H1 (cell line): ENCODE results near the gene SMCO1. TPM values are rescaled to one million over a fixed set of nuclear protein-coding genes. Genes with fewer than 3 reads are reported as not detected.
A peak's percentile ranks its signal among the peaks of the same experiment; 100 is the strongest.

Source experiments
- CTCF ChIA-PET: fragments of 300-600 bp; sonication (Branson Sonifier 250); formaldehyde crosslinking; loops from one replicate; lab custom pipeline; 2021; ENCODE audit not compliant: partially characterized antibody; lab: Charles Lee
- POLR2A ChIA-PET: fragments of 300-600 bp; sonication (Branson Sonifier 250); formaldehyde crosslinking; loops from one replicate; lab custom pipeline; 2021; ENCODE audit warnings: inconsistent platforms; ENCODE audit not compliant: partially characterized antibody; lab: Charles Lee
- DNase-seq, 2 experiments: peaks; one replicate each; pipeline versions ENCODE4 v3.0.0 to v3.0.0-alpha.2; 2010 to 2022; ENCODE audit warnings: low spot score in 2 of 2, low read depth in 1 of 2, mixed read lengths in 1 of 2
- FAIRE-seq: peaks from 2 replicates; lab custom pipeline; 2011; peaks lifted over from hg19 to GRCh38; lab: Jason Lieb, UNC
- H2AFZ ChIP-seq: 2 replicates; pipeline ENCODE4 v1.8.1; 2012; ENCODE audit warnings: low read length, inconsistent platforms
- H2AK5ac ChIP-seq: 2 replicates; pipeline ENCODE4 v1.6.1; 2013; ENCODE audit warnings: low read depth, low read length
- H2BK120ac ChIP-seq: replicated peaks from 2 replicates; pipeline ENCODE3; 2013; ENCODE audit warnings: low read depth, low read length, inconsistent platforms
- H2BK12ac ChIP-seq: 2 replicates; pipeline ENCODE4 v1.6.1; 2013; ENCODE audit warnings: low read depth, low read length
- H2BK15ac ChIP-seq: 2 replicates; pipeline ENCODE4 v1.6.1; 2013; ENCODE audit warnings: low read length
- H2BK20ac ChIP-seq: 2 replicates; pipeline ENCODE4 v1.6.1; 2013; ENCODE audit warnings: low read length
- H2BK5ac ChIP-seq: 2 replicates; pipeline ENCODE4 v1.6.1; 2013; ENCODE audit warnings: low read depth, low read length
- H3K14ac ChIP-seq: 2 replicates; pipeline ENCODE4 v1.6.1; 2013; ENCODE audit warnings: inconsistent platforms; ENCODE audit not compliant: insufficient read length
- H3K18ac ChIP-seq: 2 replicates; pipeline ENCODE4 v1.6.1; 2013; ENCODE audit warnings: low read length; ENCODE audit errors: extremely low read depth
- H3K23ac ChIP-seq: 2 replicates; pipeline ENCODE4 v1.6.1; 2013; ENCODE audit warnings: inconsistent platforms; ENCODE audit not compliant: insufficient read length
- H3K23me2 ChIP-seq: 2 replicates; pipeline ENCODE4 v1.6.1; 2013; ENCODE audit warnings: low read depth, low read length
- H3K27ac ChIP-seq: 2 replicates; pipeline ENCODE4 v1.6.1; 2011; ENCODE audit warnings: low read depth, low read length, inconsistent platforms
- H3K27me3 ChIP-seq, 4 experiments: replicated peaks in 1 of 4; 1 replicate in 1 of 4; 2 replicates in 3 of 4; pipeline versions ENCODE4 v1.6.1 to v1.8.1; 2011 to 2013; ENCODE audit warnings: low read length in 3 of 4, mild to moderate bottlenecking in 3 of 4, inconsistent platforms in 2 of 4, mixed read lengths in 2 of 4, moderate library complexity in 1 of 4; ENCODE audit not compliant: control insufficient read depth in 3 of 4, insufficient read depth in 3 of 4; ENCODE audit errors: extremely low read depth in 1 of 4
- H3K36me3 ChIP-seq, 4 experiments: 2 replicates each; pipeline versions ENCODE4 v1.6.1 to v1.8.1; 2011 to 2013; ENCODE audit warnings: mild to moderate bottlenecking in 4 of 4, low read length in 3 of 4, moderate library complexity in 2 of 4, control low read depth in 1 of 4, inconsistent platforms in 1 of 4; ENCODE audit not compliant: insufficient read depth in 4 of 4, control insufficient read depth in 2 of 4
- H3K4ac ChIP-seq: replicated peaks from 2 replicates; pipeline ENCODE3; 2013; ENCODE audit warnings: low read length, low read depth, mixed read lengths, inconsistent platforms; ENCODE audit not compliant: insufficient read length
- H3K4me1 ChIP-seq, 4 experiments: replicated peaks in 1 of 4; 1 replicate in 1 of 4; 2 replicates in 3 of 4; pipeline versions ENCODE4 v1.6.1 to v1.8.1; 2011 to 2013; ENCODE audit warnings: low read length in 3 of 4, inconsistent platforms in 2 of 4, mixed read lengths in 1 of 4; ENCODE audit not compliant: insufficient read depth in 4 of 4, control insufficient read depth in 3 of 4
- H3K4me2 ChIP-seq, 2 experiments: 2 replicates each; pipeline versions ENCODE4 v1.6.1 to v1.8.1; 2011 to 2013; ENCODE audit warnings: low read depth in 2 of 2, low read length in 2 of 2, control low read depth in 1 of 2, inconsistent platforms in 1 of 2, mild to moderate bottlenecking in 1 of 2; ENCODE audit not compliant: insufficient read depth in 1 of 2
- H3K4me3 ChIP-seq, 4 experiments: fragments of 200-600, 300-600 bp in 1 of 4; sonication (generic), shearing (Covaris generic), sonication (Bioruptor Twin) in 1 of 4; 2 replicates each; pipeline versions ENCODE4 v1.5.1 to v1.8.1; 2011 to 2016; ENCODE audit warnings: low read length in 4 of 4, low read depth in 3 of 4, control low read depth in 2 of 4, inconsistent platforms in 2 of 4, mild to moderate bottlenecking in 2 of 4, mixed read lengths in 1 of 4, moderate library complexity in 1 of 4; ENCODE audit not compliant: insufficient read depth in 2 of 4; ENCODE audit errors: extremely low read depth in 1 of 4
- H3K56ac ChIP-seq: replicated peaks from 2 replicates; pipeline ENCODE3; 2013; ENCODE audit warnings: low read depth, mild to moderate bottlenecking, mixed read lengths, low read length, inconsistent platforms; ENCODE audit not compliant: insufficient read length
- H3K79me1 ChIP-seq: 2 replicates; pipeline ENCODE4 v1.6.1; 2013; ENCODE audit warnings: low read depth, low read length, control low read depth
- H3K79me2 ChIP-seq, 2 experiments: 2 replicates each; pipeline versions ENCODE4 v1.6.1 to v1.8.1; 2012 to 2013; ENCODE audit warnings: low read length in 2 of 2, mild to moderate bottlenecking in 2 of 2, inconsistent platforms in 1 of 2; ENCODE audit not compliant: insufficient read depth in 2 of 2, control insufficient read depth in 1 of 2
- H3K9ac ChIP-seq, 4 experiments: replicated peaks in 1 of 4; 1 replicate in 1 of 4; 2 replicates in 3 of 4; pipeline versions ENCODE4 v1.6.1 to v1.8.1; 2011 to 2013; ENCODE audit warnings: low read depth in 3 of 4, low read length in 3 of 4, control low read depth in 2 of 4, mild to moderate bottlenecking in 2 of 4, moderate library complexity in 2 of 4, inconsistent platforms in 1 of 4; ENCODE audit errors: extremely low read depth in 1 of 4
- H3K9me3 ChIP-seq, 2 experiments: 2 replicates each; pipeline versions ENCODE4 v1.6.1 to v1.8.1; 2012 to 2013; ENCODE audit warnings: mild to moderate bottlenecking in 2 of 2, moderate library complexity in 2 of 2, control low read depth in 1 of 2, inconsistent platforms in 1 of 2, low read depth in 1 of 2, low read length in 1 of 2, mixed read lengths in 1 of 2; ENCODE audit not compliant: insufficient read depth in 2 of 2
- H4K20me1 ChIP-seq, 2 experiments: replicated peaks in 1 of 2; 2 replicates each; pipeline versions ENCODE3 to v1.8.1; 2011 to 2013; ENCODE audit warnings: inconsistent platforms in 2 of 2, low read length in 2 of 2, mild to moderate bottlenecking in 1 of 2; ENCODE audit not compliant: insufficient read depth in 2 of 2, control insufficient read depth in 1 of 2
- H4K5ac ChIP-seq: 2 replicates; pipeline ENCODE4 v1.6.1; 2013; ENCODE audit warnings: low read length, low read depth, mixed read lengths, inconsistent platforms; ENCODE audit not compliant: insufficient read length
- H4K8ac ChIP-seq: 2 replicates; pipeline ENCODE4 v1.8.0; 2013; ENCODE audit warnings: mild to moderate bottlenecking, moderate library complexity, low read length, inconsistent platforms; ENCODE audit not compliant: insufficient read depth; ENCODE audit errors: extremely low read depth
- H4K91ac ChIP-seq: replicated peaks from 2 replicates; pipeline ENCODE3; 2013; ENCODE audit warnings: low read length, mixed read lengths, inconsistent platforms; ENCODE audit not compliant: insufficient read length
- ASH2L ChIP-seq: fragments of 200-600, 300-600 bp; sonication (generic); IDR thresholded peaks from one replicate; pipeline ENCODE4 v1.7.1; 2017; ENCODE audit warnings: low read length
- CREB1 ChIP-seq: IDR thresholded peaks from 2 replicates; pipeline ENCODE4 v1.6.1; 2012; ENCODE audit warnings: inconsistent platforms
- CTBP2 ChIP-seq: IDR thresholded peaks from 2 replicates; pipeline ENCODE4 v1.7.0; 2011; ENCODE audit warnings: borderline replicate concordance, mild to moderate bottlenecking, moderate library complexity, mixed read lengths, low read length; ENCODE audit not compliant: insufficient read depth, insufficient read length
- EP300 ChIP-seq, 2 experiments: IDR thresholded peaks; 1 replicate in 1 of 2; 2 replicates in 1 of 2; pipeline ENCODE4 v1.6.1; 2011 to 2012; ENCODE audit warnings: low read depth in 2 of 2, low read length in 2 of 2, mild to moderate bottlenecking in 2 of 2, borderline replicate concordance in 1 of 2, inconsistent platforms in 1 of 2, moderate library complexity in 1 of 2
- POLR2A ChIP-seq, 2 experiments: IDR thresholded peaks; 1 replicate in 1 of 2; 2 replicates in 1 of 2; pipeline ENCODE4 v1.6.1; 2011; ENCODE audit warnings: low read depth in 2 of 2, low read length in 2 of 2, mild to moderate bottlenecking in 2 of 2; ENCODE audit errors: control extremely low read depth in 1 of 2
- RFX5 ChIP-seq: IDR thresholded peaks from 2 replicates; pipeline ENCODE4 v1.6.1; 2011; ENCODE audit warnings: low read depth, low read length, improper control_type of control experiment, borderline replicate concordance
- RNF2 ChIP-seq: fragments of 200-900, 300-1000 bp; sonication (generic); IDR thresholded peaks from 2 replicates; pipeline ENCODE4 v1.7.1; 2016; ENCODE audit warnings: borderline replicate concordance, low read depth, mild to moderate bottlenecking, antibody characterized with exemption, low read length; ENCODE audit not compliant: poor library complexity, severe bottlenecking; ENCODE audit errors: missing control alignments
- SIRT6 ChIP-seq: IDR thresholded peaks from one replicate; pipeline ENCODE4 v1.7.1; 2012; ENCODE audit warnings: low read length, inconsistent platforms
- WGBS, 2 experiments: shearing (Covaris generic) in 1 of 2; methylation state at CpG; one replicate each; pipeline versions ENCODE4 v1.1.6 to v1.1.7; 2013 to 2015; ENCODE audit warnings: low lambda C conversion rate in 2 of 2, mixed read lengths in 2 of 2, inconsistent platforms in 1 of 2, low coverage in 1 of 2, missing lambda C conversion rate in 1 of 2; ENCODE audit not compliant: insufficient replicate concordance in 2 of 2, insufficient coverage in 1 of 2, insufficient read length in 1 of 2; ENCODE audit errors: extremely low coverage in 1 of 2, missing lambda C conversion rate in 1 of 2; 5-methylcytosine and 5-hydroxymethylcytosine counted together
- polyA plus RNA-seq, 7 experiments: library from polyadenylated mRNA; depleted of rRNA in 3 of 7; stranded (reverse) in 5 of 7; unstranded in 2 of 7; fragments of >200 nt in 5 of 7; fragments of 200-250 nt in 2 of 7; gene quantifications; 1 replicate in 5 of 7; 2 replicates in 1 of 7; 4 replicates in 1 of 7; pipeline versions ENCODE4 v1.2.1 to v1.2.3, GENCODE V29; 2011 to 2013; ENCODE audit warnings: missing spikeins in 2 of 7, mixed read lengths in 2 of 7
- total RNA-seq: library from RNA; stranded (reverse); fragmentation: NEBNext Ultra II Directional; extraction: Animal tissue kit (Norgen Biotek cat#: 25700); gene quantifications from 2 replicates; pipeline ENCODE4 v1.2.1, GENCODE V29; 2021
- TF ChIP-seq, protein P1 (sequence below): IDR thresholded peaks from 2 replicates; pipeline ENCODE4 v1.6.1; 2012; ENCODE audit warnings: inconsistent platforms
- TF ChIP-seq, protein P2 (sequence below): IDR thresholded peaks from 2 replicates; pipeline ENCODE4 v1.6.1; 2012; ENCODE audit warnings: inconsistent platforms

SMCO1 gene
- total and polyA plus RNA-seq, 2 of the 8 experiments (the other 6 are each of a cell fraction or from before 2014, with no cell fraction given) = 0.03 TPM; not detected in 1

DNA sequence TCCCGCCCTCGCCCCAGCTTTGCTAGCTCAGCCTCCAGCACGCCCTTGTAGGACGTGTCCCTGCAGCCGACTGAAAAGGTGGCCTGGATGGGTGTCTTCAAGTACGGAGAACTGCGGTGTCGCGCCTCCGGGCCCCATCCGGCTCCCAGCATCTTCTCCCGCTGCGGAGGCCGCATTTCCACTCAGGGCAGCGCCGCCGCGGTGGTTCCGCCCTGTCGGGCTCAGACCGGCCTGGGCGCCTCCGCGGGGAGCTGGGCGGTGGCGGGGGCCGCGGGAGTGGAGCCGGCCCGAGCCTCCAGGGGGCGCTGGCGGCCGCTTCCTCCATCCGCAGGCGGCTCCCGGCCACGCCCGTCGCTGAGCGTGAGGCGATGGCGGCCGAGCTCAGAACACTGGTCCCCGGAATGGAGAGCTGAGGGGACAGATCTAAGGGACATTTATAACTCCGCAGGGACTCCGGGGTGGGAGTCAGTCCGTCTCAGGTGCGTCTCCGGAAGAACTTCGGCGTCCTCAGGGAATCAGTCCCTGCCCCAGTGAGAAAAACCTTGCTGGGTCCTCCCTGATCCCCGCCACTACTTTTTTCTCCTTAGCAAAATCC, 13.6 kb upstream of the SMCO1 start:
- Histone ChIP-seq H3K79me1 (no peaks in the 10 kb centered on the region), H3K4me3 (peak overlapping the region; percentile 50 to 65 (median 54)), H2BK5ac (peak overlapping the region; percentile 88; the same call in 1 of the 2 replicates), H3K4me2 (peak overlapping the region; percentile 54 to 96), H3K9ac (peak overlapping the region in 3 of 4 experiments; percentile 29 to 58 (median 58); a peak in 5 of 7 replicates), H4K91ac (peak overlapping the region; percentile 93), H3K14ac (no peak overlapping the region), H2BK20ac (0 out of 2 replicates have a peak overlapping the region, but pooled peaks have one; percentile 32), H3K27ac (no peak overlapping the region), H3K4me1 (peaks cover 0 to 6% (median 3%) of the 10 kb centered on the region in 4 experiments; a peak in 3 of 7 replicates), H2AFZ (peak overlapping the region; percentile 97), H4K20me1 (no peaks in the 10 kb centered on the region), H3K27me3 (no peaks in the 10 kb centered on the region), H2BK15ac (no peak overlapping the region), H3K4ac (peak overlapping the region; percentile 53), H2BK12ac (peak overlapping the region; percentile 98), H3K18ac (peak overlapping the region; percentile 91), H4K8ac (peak overlapping the region; percentile 95), H2BK120ac (peak overlapping the region; percentile 78), H3K79me2 (no peaks in the 10 kb centered on the region), H3K23ac (no peak overlapping the region), H3K9me3 (peaks cover 3 to 5% of the 10 kb centered on the region in 2 experiments; a peak in 2 of 4 replicates), H3K36me3 (no peaks in the 10 kb centered on the region), H2AK5ac (no peak overlapping the region), H4K5ac (peak overlapping the region; percentile 87), H3K23me2 (peaks cover 2% of the 10 kb centered on the region; the same call in 1 of the 2 replicates), H3K56ac (peak overlapping the region; percentile 16)
- 11% methylated on average over 48 of the region's 52 CpGs; no CpG with 5 or more reads in 1 of the 2 experiments for WGBS, 2 experiments
- no peak for FAIRE-seq
- peak; percentile 17 to 98 for DNase-seq
- ChIA-PET CTCF (interaction anchor here (0.6 to 2.0 kb wide), 30 partner anchors 9 to 512 kb away, joined by 3 to 20 read pairs (median 3); partner anchors contain the start of gene FBXO45), POLR2A (interaction anchor here (1.2 to 1.4 kb wide), 3 partner anchors 9 to 40 kb away, joined by 3 to 4 read pairs (median 3); partner anchors contain the start of genes FBXO45 and WDR53)
- TF ChIP-seq POLR2A (IDR thresholded peaks at IDR 0.05; ENCODE audit: control extremely low read depth in 1 of 2, low read depth in 2 of 2, low read length in 2 of 2) (peak; percentile 12 to 52), CREB1 (peak; percentile 46; the same call in 1 of the 2 replicates), EP300 (IDR thresholded peaks at IDR 0.05; ENCODE audit: borderline replicate concordance in 1 of 2, low read depth in 2 of 2, low read length in 2 of 2) (peak in 1 of 2 experiments; percentile 37; a peak in 1 of 3 replicates), RFX5 (no peak), RNF2 (no peak), CTBP2 (no peak), SIRT6 (no peak), ASH2L (peak; percentile 81)
- TF ChIP-seq, protein P1, sequence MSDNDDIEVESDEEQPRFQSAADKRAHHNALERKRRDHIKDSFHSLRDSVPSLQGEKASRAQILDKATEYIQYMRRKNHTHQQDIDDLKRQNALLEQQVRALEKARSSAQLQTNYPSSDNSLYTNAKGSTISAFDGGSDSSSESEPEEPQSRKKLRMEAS = peak; percentile 56; the same call in 1 of the 2 replicates
- TF ChIP-seq, protein P2, sequence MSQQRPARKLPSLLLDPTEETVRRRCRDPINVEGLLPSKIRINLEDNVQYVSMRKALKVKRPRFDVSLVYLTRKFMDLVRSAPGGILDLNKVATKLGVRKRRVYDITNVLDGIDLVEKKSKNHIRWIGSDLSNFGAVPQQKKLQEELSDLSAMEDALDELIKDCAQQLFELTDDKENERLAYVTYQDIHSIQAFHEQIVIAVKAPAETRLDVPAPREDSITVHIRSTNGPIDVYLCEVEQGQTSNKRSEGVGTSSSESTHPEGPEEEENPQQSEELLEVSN = peak; percentile 43; the same call in 1 of the 2 replicates
